Right hindlimb (tissue), 1 donor: ENCODE data around the gene GYPC.
"Not testable (repeated sequence)": the region's sequence is repeated elsewhere in the genome, so short reads cannot be mapped to it uniquely, and the experiment has no call there.

Experiments used
- DNase-seq: peaks from one replicate; pipeline ENCODE4 v3.0.0-alpha.2; 2018

The GYPC gene

GRCh38 chr2:126672980-126673605, 17.1 kb downstream of the GYPC start:
- DNase-seq = peak; percentile 4

- DNase-seq = no peak
Observed at GRCh38 chr2:126674075-126674744, 18.3 kb downstream of the GYPC start.

- no peak for DNase-seq
Observed at GRCh38 chr2:126675637-126676036, 19.7 kb downstream of the GYPC start.

- DNase-seq = peak; percentile 9
Observed at GRCh38 chr2:126676221-126677175, 20.5 kb downstream of the GYPC start.

GRCh38 chr2:126677176-126677538, 21.2 kb downstream of the GYPC start:
- no peak for DNase-seq

- peak; percentile 7 for DNase-seq
Observed at GRCh38 chr2:126678269-126679065, 22.5 kb downstream of the GYPC start.

- no peak for DNase-seq
Observed at GRCh38 chr2:126679094-126679713, 23.2 kb downstream of the GYPC start.

- DNase-seq = no peak
Observed at GRCh38 chr2:126681505-126681904, 25.5 kb downstream of the GYPC start.

- DNase-seq = no peak
Observed at GRCh38 chr2:126685629-126686028, 29.7 kb downstream of the GYPC start.

GRCh38 chr2:126686286-126686685, 30.3 kb downstream of the GYPC start:
- peak; percentile 14 for DNase-seq

GRCh38 chr2:126686841-126687485, 31.0 kb downstream of the GYPC start:
- peak; percentile 7 for DNase-seq

- DNase-seq = no peak
Observed at GRCh38 chr2:126687503-126687902, 31.5 kb downstream of the GYPC start.

GRCh38 chr2:126688594-126688993, 32.6 kb downstream of the GYPC start:
- peak; percentile 19 for DNase-seq

- not testable (repeated sequence) for DNase-seq
Observed at GRCh38 chr2:126692241-126692640, 36.3 kb downstream of the GYPC start.

GRCh38 chr2:126692934-126693592, 37.1 kb downstream of the GYPC start:
- not testable (repeated sequence) for DNase-seq

GRCh38 chr2:126696644-126697520, 40.9 kb downstream of the GYPC start:
- peak; percentile 10 for DNase-seq

- no peak for DNase-seq
Observed at GRCh38 chr2:126698376-126698775, 42.4 kb downstream of the GYPC start.

- DNase-seq = no peak
Observed at GRCh38 chr2:126699018-126699417, 43.1 kb downstream of the GYPC start.

GRCh38 chr2:126699716-126700581, 44.0 kb downstream of the GYPC start:
- peak; percentile 59 for DNase-seq
